ENCODE data around the gene A3GALT2. TPM values are rescaled to one million over a fixed set of nuclear protein-coding genes. Genes with fewer than 3 reads are reported as not detected.

The A3GALT2 gene
- total RNA-seq, 1 donor = not detected

DNA sequence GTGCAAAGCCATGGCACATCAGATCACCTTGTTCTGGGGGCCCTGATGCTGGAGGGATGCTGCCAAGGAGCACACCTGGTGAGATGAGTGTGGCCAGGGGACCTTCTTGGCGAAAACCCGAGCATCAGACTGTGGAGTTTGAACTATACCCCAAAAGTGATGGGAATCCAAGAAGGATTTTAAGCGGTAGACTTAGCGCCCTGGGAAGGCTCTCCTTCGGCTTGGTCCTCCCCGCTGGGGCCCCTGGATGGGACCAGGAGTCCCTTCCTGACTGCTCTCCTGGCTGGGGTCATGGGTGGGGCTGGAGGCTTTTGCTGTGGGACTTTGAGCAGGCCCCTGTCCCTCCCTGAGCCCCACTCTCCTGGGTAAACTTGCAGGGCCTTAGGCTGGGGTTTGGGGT lies 54.1 kb downstream of the A3GALT2 start:
- no peak overlapping the region for H3K4me3 ChIP-seq (ENCODE audit: low read depth, low read length)
- DNase-seq (ENCODE audit: low read depth) = no peak
- TF ChIP-seq, protein P1, sequence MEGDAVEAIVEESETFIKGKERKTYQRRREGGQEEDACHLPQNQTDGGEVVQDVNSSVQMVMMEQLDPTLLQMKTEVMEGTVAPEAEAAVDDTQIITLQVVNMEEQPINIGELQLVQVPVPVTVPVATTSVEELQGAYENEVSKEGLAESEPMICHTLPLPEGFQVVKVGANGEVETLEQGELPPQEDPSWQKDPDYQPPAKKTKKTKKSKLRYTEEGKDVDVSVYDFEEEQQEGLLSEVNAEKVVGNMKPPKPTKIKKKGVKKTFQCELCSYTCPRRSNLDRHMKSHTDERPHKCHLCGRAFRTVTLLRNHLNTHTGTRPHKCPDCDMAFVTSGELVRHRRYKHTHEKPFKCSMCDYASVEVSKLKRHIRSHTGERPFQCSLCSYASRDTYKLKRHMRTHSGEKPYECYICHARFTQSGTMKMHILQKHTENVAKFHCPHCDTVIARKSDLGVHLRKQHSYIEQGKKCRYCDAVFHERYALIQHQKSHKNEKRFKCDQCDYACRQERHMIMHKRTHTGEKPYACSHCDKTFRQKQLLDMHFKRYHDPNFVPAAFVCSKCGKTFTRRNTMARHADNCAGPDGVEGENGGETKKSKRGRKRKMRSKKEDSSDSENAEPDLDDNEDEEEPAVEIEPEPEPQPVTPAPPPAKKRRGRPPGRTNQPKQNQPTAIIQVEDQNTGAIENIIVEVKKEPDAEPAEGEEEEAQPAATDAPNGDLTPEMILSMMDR (IDR thresholded peaks at IDR 0.05; ENCODE audit: insufficient read depth, low read length) = no peak

DNA sequence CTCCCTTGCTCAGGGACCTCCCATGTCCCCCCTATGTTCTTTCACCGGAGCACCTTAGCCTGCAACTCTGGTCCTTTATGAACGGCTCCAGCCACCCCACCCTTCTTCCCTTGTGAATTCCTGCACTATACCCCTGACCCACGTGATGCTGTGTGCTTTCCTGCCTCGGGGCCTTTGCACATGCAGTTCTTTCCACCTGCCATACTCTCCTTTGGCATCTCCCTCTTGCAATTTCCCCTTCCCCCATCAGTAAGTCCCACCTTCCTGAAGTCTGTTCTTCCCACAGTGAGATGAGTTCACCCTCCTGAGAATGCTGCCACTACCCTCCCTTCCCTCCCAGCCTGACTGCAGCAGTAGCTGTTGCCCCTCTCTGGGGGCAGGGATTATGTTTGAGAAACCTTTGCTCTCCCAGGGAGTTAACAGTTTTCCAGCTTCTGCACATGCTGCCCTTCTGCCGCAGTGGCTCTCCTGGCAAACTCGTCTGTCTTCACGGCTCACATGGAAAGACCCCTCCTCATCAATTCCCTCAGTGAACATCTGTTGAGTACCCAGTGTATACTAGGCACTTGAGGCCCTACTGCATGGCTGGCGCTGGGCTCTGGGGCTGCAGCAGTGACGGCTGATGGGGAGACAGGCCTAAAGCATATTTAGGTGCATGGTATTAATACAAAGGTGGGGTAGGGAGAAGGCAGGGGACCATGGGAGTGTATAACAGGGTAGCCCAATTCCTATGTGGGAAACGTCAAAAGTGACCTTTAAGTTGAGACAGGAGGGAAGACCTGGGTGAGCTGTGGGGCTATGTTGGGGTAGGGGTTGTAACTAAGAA lies 54.9 kb downstream of the A3GALT2 start:
- H3K4me3 ChIP-seq (ENCODE audit: low read depth, low read length) = no peak overlapping the region
- TF ChIP-seq, protein P1 (IDR thresholded peaks at IDR 0.05; ENCODE audit: insufficient read depth, low read length) = no peak
- DNase-seq (ENCODE audit: low read depth) = no peak

DNA sequence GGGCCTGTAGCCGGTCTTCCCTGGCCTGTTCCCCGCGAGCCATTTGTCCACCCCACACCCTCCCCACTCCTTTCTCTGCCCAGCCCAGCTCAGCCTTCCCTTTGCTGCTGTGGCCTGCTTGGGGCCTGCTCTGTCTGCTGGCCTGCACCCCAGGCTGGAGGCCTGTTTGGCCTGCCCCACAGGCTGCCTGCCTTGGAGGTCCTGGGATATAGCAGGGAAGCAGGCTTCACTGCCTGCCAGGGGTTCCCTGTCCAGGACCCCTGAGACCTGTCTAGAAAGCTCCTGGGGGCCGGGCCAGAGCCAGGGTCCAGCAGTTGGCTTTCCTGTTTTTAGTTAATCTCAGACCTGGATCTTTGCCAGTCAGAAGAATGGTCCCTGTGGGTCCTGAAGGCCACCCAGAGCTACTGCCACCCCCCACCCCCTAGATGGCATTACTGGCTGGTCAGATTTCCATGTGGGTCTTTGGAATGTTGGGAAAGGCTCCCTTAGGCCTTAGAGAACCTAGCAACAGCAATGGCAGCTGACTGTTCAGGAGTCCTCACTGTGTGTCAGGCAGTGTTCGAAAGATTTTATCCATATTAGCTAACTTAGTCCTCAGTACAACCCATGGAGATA lies 56.9 kb downstream of the A3GALT2 start:
- TF ChIP-seq, protein P1 (IDR thresholded peaks at IDR 0.05; ENCODE audit: insufficient read depth, low read length) = no peak
- DNase-seq (ENCODE audit: low read depth) = no peak
- H3K4me3 ChIP-seq (ENCODE audit: low read depth, low read length) = no peak overlapping the region

DNA sequence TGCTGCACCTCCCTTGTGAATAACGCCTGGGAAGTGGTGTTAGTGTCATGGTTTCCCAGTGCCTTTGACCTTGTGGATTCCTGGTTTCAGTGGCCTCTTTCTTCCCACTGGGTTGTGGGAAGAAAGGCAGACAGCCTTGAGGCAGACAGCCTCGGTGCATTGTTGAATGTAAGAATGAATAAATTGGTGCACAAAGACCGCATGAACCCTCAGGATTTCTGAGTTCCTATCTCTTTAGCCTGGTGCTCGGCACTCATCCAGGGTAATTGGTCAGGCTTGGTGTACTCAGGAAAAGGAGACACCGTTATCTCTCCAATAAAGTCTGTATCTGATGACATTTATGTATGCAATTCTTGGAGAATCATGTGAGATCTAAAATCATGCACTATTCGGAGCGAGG lies 59.6 kb downstream of the A3GALT2 start:
- H3K4me3 ChIP-seq (ENCODE audit: low read depth, low read length) = no peak overlapping the region
- TF ChIP-seq, protein P1 (IDR thresholded peaks at IDR 0.05; ENCODE audit: insufficient read depth, low read length) = no peak
- peak; percentile 26 for DNase-seq (ENCODE audit: low read depth)

DNA sequence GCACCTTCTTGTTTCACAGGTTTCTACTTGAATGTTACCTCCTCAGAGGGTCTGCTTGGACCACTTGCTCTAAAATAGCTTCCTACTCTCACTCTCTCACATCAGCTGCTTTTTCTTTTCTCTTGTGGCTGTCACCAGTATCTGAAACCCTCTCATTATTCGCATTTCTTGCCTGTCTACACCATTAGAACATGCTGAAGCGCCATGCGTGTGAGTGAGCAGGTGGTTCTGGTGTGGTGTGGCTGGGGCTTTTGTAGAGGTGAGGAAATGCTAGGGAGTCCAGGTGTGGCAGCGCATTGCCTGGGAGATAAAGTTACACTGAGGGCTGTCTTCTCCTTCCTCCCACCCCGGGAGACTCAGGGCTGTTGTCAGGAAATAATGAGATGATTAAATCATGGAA lies 60.5 kb downstream of the A3GALT2 start:
- H3K4me3 ChIP-seq (ENCODE audit: low read depth, low read length) = no peak overlapping the region
- DNase-seq (ENCODE audit: low read depth) = no peak
- TF ChIP-seq, protein P1 (IDR thresholded peaks at IDR 0.05; ENCODE audit: insufficient read depth, low read length) = no peak

DNA sequence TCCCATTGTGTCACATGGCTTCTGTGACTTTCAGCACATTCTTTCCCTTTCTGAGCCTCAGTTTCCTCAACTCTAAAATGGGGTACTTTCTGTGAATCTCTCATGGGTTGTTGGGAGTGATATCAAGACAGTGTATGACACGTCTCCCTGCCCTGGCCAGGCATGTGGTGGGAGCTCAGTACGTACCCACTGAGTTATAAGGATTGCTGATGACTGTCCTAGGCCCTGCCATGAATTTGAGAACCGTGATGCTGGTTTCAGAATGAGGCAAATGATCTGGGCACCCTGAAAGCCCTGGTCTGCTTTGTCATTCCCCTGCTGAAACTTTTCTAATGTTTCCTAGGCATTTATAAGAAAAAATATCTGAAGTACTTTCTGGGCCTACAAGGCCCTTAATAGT lies 61.0 kb downstream of the A3GALT2 start:
- H3K4me3 ChIP-seq (ENCODE audit: low read depth, low read length) = no peak overlapping the region
- TF ChIP-seq, protein P1 (IDR thresholded peaks at IDR 0.05; ENCODE audit: insufficient read depth, low read length) = no peak
- DNase-seq (ENCODE audit: low read depth) = no peak

All from fibroblast of the aortic adventitia (primary cell).